Measurements from ENCODE around the gene PIWIL4.
"Not testable (repeated sequence)": the region's sequence is repeated elsewhere in the genome, so short reads cannot be mapped to it uniquely, and the experiment has no call there.

PIWIL4 gene

DNA sequence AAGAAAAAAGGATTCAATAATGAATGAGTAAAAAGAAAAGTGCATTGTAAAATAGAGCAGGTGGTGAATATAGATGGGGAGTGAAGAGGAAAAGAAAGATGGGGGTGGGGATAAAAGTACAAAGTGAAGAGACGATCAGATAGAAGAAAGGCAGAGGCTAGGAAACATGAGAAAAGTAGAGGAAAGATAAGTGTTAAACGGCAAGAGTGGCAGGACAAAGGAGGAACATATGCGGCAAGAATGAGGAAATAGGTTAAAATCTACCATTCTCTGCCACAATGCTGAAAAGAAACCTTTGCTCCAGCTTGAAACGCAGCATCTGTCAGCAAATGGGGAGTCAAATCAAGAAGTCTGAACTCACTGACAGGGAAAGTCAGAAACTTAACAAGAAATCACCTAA lies 16.7 kb upstream of the PIWIL4 start:
- DNase-seq = no peak

DNA sequence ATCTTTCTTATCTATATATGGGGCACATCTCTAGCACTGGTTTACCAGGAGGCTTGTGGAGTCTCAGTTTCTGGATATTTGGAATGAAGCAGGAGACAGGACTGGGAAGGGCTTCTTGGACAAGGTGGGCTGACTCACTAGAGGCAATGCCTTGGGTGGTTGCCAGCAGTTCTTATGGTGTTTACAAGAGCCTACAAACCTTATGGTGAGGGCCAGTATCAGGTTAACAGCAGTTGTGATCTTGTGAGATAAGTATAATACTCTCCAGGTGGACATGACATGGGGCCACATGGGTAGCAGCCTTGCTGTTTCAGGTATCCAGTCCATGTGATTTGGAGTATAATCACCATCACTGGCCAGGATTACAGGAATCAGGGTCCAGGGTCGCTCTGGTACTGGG lies 13.2 kb upstream of the PIWIL4 start:
- DNase-seq = no peak

DNA sequence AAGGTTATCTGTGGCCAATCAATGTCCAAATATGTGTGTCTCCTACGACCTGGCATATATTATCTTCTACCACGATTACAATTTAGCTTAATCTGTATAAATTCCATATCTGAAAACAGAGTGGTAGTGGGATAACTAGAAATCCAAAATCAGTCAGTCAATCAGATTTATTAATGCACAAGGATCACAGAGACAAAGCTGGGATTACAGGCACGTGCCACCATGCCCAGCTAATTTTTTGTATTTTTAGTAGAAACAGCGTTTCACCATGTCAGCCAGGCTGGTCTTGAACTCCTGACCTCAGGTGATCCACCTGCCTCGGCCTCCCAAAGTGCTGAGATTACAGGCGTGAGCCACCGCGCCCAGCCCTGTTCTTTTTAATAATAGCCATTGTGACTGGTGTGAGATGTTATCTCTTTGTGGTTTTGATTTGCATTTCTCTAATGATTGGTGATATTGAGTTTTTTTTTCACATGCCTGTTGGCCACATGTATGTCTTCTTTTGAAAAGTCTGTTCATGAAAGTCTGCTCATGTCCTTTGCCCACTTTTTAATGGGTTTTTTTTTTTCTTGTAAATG lies 11.3 kb upstream of the PIWIL4 start:
- DNase-seq = not testable (repeated sequence)

DNA sequence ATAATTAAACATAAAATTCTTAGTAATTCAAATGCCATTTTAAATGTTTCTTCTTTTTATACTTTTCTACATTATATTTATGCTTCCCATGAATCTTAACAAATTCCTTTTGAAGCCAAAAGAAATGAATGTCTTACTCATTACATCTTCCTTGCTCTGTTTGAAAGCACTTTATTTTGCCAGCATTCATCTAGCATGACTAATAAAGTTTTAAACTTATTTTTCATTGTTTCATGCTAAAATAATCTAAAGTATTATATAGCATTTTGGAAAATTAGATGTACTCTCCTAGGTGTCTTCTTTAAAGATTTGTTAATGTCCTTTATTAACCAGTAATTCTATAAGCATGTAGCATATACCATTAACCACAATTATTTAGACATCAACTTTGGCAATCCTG lies 9.7 kb upstream of the PIWIL4 start:
- no peak for DNase-seq

DNA sequence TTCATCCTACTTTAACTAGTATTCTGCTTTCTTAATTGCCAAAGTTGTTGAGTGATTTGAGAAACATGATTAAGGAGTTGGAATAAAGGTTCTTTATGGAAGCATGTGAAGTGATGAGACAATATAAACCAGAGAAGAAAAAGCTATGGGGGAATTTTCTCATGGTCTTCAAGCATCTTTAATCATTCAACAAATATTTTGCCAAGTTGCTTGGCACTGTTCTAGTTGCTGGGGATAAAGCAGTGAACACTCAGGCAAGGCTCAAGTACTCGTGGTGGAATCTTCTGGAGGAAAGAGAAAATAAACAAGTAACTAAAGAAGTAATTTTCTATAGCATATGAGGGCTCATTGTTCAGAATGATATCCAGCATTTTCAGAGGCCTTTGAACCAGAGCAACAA lies 9.2 kb upstream of the PIWIL4 start:
- no peak for DNase-seq

DNA sequence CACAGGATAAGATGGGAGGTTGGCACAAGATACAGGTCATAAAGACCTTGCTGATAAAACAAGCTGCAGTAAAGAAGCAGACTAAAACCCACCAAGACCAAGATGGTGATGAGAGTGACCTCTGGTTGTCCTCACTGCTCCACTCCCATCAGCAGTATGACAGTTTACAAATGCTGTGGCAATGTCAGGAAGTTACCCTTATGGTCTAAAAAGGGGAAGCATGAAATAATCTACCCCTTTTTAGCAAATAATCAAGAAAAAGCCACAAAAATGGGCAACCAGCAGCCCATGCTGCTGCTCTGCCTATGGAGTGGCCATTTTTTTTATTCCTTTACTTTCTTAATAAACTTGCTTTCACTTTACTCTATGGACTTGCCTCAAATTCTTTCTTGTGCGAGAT lies 8.7 kb upstream of the PIWIL4 start:
- no peak for DNase-seq

DNA sequence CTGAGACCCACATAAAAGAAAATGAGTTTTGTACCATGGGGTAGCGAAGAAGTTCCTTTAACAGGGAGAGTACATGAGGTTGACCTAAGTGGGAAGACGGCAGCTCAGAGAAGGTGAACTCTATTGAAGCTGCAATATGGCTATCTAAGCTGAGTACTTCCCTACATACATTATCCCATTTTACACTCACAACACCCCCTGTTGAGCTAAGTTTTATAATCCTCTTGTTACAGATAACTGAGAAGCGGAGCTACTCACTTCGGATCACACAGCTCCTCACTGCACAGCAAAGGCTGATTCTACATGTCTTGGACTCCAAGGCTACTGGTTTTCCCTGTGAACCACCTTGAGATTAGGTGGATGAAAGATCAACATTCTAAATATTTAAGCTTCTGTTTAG lies 8.2 kb upstream of the PIWIL4 start:
- no peak for DNase-seq

DNA sequence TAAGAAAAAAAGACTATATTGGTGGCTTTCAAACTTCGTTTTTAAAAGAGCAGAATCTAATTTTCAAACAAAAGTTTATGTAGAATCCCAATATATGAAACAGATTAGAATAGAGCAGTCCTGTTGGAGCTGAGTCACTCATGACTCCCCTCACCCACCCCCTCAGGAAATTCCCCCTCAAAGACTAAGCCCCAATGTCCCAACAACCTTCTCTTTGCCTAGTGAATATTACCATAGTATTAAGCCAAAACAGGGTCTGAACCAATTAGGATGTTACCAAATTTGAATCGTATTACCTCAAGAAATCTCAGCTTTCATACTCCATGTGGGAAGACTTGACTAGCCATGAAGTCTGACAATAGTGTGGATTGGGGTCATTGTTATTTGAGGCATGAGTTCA lies 7.8 kb upstream of the PIWIL4 start:
- DNase-seq = no peak

DNA sequence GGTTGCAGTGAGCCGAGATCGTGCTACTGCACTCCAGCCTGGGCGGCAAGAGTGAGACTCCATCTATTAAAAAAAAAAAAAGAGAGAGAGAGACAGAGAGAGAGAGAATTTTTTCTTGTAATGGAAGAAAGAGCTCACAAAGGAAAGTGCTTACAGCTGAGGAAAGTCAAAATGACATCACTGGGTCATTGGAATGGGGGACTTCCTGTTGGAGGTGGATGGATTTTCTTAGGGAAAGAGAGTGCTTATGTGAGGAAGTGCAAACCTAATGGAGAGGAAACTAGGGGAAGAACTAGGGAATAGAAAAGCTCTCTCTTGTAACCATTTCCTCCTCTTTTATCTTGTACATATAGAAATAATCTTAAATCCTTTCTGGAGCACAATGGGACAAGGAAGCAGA lies 6.3 kb upstream of the PIWIL4 start:
- no peak for DNase-seq

DNA sequence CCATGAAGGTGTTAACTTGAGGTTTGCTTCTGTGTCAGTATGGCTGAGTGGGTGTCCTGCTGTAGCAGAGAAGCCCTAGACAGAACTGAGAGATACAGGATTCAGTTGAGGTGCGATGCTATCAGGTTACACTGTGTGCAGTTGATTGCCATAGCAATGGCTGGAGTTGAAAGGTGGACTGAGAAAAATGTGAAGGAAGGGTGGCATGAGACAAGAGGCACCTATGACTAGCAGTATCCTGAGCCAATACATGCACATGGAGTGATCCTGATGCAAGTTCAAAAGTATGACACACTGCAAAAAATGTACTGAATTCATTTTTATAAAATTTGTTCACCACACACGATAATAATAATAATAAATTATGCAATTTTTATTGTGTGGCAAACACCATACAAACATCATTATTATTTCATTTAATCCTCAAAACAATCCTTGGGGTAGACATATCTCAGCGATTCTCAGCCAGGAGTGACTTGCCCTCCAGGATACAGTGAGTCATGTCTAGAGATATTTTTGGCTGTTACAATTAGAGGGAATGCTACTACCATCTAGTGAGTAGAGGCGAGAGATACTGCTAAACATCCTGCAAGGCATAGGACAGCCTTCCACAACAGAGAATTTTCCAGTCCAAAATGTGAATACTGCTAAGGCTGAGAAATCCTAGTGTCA lies 3.9 kb upstream of the PIWIL4 start:
- DNase-seq = no peak

DNA sequence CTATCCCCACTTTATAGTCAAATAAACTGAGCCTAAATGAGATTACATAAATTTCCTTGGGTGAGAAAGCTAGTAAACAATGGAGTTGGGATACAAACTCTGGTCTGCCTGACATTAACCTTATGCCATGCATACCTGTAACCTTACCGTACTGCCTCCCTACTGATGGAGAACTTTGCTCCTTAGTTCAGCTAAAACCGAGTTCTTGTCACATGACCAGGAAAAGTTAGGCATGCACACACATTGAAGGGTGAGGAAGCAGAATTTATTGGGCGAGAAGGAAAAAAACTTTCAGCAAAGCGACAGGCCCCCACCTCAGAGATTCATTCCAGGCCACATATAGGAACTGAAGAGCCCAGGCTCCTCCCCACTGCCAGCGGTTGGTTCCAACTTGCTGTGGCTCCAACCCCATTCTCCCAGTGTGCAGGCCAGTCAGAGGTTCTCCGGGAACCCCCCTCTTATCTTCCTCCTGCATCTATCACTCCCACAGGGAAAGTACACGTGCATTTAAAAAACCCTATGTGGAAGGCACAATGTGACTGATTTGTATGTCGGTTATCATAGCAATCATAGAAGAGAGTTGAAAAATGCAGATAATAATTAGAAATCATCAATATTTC lies 3.2 kb upstream of the PIWIL4 start:
- DNase-seq = no peak

DNA sequence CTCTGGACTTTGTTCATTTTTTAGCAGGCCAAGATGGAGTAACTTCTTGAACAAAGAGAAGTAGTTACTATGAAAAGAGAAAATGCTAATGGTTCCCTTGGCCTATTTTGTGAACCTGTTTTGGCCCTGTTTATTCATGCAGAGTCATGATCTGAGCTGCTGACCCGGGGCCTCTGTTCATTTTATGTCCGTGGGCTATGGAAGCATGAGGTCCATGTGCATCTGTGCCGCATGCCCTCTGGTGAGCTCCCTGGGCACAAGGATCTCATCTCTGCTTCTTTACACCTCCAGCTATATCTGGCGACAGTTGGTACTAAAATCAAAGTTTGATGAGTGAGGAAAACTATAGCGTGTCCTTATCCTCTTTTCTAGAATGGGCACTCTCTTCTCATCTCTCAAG lies 1.0 kb downstream of the PIWIL4 start:
- no peak for DNase-seq

DNA sequence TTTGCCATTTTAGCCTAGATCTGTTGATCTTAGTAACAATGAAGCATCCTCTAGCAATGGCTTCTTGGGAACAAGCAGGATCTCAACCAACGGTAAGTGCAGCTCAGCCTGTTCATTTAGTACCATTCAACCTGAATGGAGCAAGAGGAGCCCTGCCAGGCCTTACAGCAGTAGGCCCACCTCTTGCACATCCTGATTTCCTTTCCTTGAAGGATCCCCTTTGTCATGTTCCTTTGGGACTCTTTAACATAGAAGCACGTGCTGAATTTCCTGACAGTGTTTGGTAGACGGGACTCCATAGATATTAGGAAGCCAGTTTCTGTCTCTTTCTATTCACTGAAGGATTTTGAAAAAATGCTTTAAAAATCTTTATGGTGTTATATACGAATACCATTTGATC lies 1.5 kb downstream of the PIWIL4 start:
- DNase-seq = no peak

DNA sequence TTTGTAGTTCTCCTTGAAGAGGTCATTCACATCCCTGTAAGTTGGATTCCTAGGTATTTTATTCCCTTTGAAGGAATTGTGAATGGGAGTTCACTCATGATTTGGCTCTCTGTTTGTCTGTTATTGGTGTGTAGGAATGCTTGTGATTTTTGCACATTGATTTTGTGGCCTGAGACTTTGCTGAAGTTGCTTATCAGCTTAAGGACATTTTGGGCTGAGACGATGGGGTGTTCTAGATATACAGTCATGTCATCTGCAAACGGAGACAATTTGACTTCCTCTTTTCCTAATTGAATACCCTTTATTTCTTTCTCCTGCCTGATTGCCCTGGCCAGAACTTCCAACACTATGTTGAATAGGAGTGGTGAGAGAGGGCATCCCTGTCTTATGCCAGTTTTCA lies 5.8 kb downstream of the PIWIL4 start:
- not testable (repeated sequence) for DNase-seq

DNA sequence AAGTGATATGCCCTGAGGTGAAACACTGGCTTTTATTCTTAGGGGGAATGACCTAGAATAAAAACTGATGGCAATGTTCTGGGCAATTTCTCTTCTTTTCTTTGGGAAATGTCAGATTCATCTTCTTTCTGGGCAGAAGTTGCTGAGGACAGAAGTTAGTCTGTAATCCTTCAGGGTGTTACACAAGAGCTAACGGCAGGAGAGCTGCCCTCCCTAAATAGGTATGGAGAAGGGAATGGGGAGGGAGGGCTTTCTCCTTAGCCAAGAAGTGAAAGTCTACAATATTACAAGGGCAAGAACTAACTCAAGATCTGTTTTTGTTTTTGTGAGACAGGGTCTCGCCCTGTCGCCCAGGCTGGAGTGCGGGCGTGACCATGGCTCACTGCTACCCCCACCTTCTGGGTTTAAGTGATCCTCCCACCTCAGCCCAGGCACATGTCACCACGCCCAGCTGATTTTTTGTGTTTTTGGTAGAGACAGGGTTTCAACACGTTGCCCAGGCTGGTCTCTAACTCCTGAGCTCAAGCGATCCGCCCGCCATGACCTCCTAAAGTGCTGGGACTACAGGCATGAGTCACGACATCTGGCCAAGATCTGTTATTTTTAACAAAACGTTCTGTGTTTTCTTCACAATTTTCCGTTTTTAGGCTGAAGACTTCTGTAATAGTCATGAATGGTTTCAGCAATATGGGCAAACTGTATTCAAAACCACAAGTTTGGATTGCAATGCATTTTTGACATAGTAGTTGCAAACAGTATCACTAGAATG lies 7.2 kb downstream of the PIWIL4 start:
- DNase-seq = no peak

DNA sequence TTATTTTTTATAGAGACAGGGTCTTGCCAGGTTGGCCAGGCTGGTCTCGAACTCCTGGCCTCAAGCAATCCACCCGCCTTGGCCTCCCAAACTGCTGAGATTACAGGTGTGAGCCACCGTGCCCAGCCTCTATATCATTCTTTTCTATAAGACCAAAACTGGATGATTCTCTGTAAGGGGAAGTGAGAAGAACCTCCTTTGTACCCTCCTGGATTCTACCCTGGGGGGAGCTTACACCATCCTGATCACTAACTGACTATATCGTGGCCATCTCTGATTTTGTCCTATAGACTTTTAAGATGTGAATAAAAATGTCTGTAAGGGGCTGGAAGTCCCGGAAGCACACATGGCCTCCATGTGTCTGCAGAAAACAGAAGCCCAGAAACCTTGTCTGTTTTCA lies 9.1 kb downstream of the PIWIL4 start:
- DNase-seq = no peak

DNA sequence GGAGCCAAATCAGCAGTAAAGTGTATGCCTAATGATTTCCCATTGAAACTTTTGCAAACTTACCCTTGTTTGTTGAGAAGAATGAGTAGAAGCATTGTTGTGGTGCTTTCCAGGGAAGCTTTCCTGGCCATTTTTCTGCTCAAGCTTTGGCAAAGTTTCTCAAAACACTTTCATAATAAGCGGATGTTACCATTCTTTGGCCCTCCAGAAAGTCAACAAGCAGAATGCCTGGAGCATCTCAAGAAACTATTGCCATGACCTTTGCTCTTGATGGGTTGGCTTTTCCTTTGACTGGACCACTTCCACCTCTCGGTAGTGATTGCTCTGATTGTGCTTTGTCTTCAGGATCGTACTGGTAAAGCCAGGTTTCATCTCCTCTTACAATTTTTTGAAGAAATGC lies 10.7 kb downstream of the PIWIL4 start:
- DNase-seq = no peak

DNA sequence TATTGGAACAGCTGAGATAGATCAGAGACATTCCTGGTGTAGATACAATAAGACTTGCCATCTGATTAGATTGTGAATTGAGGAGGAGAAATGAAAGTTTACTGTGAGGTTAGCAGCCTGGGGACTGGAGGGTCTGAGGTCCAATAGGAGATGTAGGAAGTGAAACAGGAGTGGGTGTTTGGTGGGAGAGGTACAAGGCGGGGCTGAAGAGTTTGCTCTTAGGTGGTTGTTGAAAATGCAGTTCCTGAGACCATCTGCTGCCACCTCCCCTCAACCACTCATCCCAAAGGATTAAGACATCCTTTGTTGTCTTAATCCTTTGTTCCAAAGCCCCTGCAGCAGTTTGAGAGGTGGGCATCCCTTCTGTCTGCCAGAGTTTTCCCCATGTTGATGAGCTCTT lies 14.8 kb downstream of the PIWIL4 start:
- DNase-seq = no peak

DNA sequence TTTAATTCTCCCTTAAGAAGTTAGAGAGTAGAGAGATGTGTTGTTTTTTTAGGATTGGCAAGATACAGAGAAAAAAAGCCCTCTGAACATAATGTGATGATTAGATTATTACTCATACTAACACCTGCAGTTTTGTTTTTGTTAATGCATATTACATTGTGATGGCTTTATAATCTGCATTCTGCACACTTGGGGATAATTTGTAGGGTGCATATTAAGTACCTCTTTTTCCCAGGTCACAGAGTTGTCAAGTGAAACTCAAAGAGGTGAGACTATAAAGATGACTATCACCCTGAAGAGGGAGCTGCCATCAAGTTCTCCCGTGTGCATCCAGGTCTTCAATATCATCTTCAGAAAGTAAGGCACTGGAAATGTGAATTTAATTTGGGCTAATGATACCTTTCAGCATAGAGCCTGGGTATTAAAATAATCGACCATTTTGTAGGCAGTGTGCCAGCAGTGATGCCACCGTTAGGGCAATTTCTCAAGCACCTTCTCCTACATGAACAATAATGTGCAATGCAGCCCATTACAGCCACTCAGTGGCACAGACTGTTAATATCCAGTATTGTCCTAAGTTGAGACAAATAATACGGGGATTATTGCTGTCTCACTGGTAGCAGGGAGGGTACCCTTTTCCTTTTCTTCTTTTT lies 16.2 kb downstream of the PIWIL4 start:
- no peak for DNase-seq

DNA sequence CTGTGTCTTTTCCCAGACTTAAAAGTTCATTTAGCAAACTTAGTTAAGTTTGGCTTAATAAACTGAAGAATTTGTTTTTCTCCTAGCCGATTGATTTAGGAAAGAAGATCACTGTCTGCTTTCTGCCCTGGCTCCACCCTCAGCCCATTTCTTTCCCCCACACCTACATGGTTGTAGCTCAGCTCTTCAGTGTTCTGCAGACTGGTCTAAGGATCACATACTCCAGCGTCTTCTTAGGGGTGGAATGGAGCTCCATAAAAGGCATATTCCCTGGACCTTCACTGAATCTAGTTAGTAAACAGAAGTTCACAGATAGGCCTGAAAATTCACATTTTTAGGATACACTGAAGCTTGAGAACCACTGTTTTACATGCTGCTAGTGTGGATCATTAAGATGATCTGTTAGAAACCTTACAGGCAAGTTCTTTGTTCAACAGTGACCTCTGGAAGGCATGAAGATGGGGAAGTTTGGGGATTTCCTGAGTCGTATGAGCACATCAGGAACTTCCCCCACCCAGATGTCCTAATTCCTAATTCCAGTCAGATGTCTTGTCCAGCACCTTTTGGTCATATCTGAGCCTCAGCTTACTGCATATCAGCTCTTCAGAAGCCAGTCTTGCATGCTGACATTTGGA lies 16.8 kb downstream of the PIWIL4 start:
- no peak for DNase-seq

DNA sequence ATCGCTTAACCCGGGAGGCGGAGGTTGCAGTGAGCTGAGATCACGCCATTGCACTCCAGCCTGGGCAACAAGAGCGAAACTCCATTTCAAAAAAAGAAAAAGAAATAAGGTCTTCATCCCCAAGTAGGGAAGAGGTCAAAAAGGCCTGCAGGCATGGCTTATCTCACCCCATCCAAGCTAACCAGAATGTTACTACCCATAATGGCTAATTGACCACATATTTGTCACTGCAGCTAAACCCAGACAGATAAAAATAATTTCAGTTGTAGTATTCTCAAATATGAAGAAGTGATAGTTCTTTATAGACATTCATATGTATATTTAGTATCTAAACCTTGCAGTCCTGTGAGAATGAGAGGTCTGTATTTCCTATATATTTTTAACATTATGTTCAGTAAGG lies 17.8 kb downstream of the PIWIL4 start:
- no peak for DNase-seq

DNA sequence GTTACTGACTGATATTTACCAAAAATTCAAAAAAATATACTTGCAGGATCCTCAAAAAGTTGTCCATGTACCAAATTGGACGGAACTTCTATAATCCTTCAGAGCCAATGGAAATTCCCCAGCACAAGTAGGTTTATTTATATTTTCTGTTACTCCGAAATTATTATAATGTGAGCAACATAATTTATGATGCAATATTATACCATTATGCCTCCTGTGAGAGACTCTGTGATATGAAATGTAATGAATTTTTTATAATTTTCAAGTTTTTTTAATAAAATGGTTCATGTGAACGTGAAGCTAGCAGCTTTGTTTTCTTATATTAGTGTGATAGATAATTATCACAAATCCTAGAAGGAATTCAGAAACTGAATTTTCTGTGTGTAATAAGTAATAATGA lies 18.2 kb downstream of the PIWIL4 start:
- no peak for DNase-seq

DNA sequence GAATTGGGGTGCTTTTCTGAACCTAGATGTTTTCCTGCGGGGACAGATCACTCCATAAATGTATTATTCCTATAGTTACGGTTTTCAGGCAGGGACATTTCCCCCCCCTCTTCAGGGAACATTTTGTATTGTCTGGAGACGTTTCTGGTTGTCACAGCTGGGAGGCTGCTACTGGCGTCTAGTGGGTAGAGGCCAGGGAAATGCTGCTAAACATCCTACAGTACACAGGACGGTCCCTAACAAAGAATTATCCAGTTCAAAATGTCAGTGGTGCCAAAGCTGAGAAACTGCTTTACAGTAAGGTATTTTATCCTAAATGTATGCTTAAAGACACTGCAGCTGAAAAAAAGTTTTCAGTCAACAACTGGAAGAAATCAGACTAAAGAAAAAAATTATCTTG lies 19.4 kb downstream of the PIWIL4 start:
- DNase-seq = no peak

All from DMS153 (cell line).